Hair follicle dermal papilla cell (primary cell): ENCODE measurements around the gene SSMEM1. TPM values are rescaled to one million over a fixed set of nuclear protein-coding genes. Genes with fewer than 3 reads are reported as not detected.

ENCODE experiments used
- total RNA-seq: library from RNA; depleted of rRNA; stranded (reverse); fragments of >200 nt; gene quantifications from 2 replicates; pipeline ENCODE4 v1.2.3, GENCODE V29; 2012

SSMEM1 gene, protein sequence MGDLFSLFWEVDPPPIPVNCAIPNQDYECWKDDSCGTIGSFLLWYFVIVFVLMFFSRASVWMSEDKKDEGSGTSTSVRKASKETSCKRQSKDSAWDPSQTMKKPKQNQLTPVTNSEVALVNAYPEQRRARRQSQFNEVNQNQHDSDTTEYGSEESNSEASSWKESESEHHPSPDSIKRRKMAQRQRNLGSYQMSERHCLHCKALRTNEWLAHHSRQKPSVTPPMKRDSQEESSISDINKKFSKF
- total RNA-seq = not detected in 2 replicates

DNA sequence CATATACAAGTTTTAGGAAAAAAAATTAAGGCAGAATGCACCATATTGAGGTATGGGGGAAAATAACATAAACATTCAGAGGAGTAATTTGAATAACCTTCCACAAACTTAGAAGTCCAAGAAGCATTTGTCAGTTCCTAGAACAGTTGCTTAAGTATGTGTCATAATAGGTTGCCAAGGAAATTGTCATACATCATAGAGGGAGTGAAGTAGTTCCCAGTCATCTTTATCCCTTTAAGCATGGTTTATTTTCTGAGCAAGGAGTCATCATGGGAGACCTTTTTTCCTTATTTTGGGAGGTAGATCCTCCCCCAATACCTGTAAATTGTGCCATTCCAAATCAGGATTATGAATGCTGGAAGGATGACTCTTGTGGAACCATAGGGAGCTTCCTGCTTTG is at the start of gene SSMEM1:
Gene SSMEM1, plus strand, starts transcription at position 219 of the 400 bp plus-strand sequence. Its CDS starts 51 bp downstream, at position 270.

DNA sequence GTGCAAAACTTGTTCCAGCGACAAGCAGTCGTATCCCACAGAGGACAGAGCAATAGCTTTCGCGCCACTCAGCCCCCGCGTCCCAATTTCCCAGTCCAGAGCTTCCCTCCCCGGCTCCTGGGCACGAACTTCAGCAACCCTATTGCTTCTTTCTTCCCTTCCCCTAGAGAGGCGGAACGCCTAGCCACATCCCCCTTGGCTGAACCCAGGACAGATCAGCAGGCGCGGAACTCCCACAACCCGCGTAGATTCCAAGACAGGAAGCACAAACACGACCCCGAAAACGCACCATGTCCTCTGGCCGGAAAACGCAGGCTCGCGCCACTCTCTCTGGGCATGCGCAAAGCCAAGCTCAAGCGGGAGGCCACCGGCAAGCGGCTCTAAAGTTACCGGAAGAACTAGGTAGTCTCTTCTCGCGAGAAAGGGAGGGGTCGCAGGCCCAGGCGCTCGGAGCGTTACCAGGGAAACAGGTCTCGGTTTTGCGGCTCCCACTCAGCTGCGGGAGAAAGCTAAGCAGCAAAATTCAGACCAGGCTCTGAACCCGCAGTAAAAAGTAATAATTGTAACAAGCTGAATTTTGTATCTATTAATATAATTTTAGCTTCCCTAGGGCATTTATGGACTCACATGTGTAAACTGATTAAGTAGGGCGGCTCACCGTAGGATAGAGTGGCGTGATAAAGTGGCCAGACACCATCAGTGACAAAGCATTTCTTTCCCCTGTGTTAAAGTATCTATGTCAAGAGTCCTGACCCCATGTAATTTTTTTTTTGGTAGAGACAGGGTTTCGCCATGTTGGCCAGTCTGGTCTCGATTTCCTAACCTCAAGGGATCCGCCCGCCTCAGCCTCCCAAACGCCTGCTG is 2.3 kb upstream of the SSMEM1 start, which contains the start of gene TMEM209:
Gene TMEM209, minus strand, starts transcription at position 323 of the 864 bp plus-strand sequence. Its CDS starts 31 bp downstream, at position 292.

Other genes starting within 250 kb of the SSMEM1 start
- gene ZC3HC1, start 156.5 kb upstream of the SSMEM1 start, total RNA-seq = 16.2 and 17.0 TPM in 2 replicates
- gene KLHDC10, start 137.3 kb upstream of the SSMEM1 start, total RNA-seq = 29.9 and 30.8 TPM in 2 replicates
- 19.1 and 21.4 TPM in 2 replicates for gene TMEM209, start 2.5 kb upstream of the SSMEM1 start, total RNA-seq
- not detected in 2 replicates for gene CPA2, start 59.0 kb downstream of the SSMEM1 start, total RNA-seq
- 6.8 and 7.0 TPM in 2 replicates for gene CPA4, start 85.3 kb downstream of the SSMEM1 start, total RNA-seq
- gene CPA5, start 137.0 kb downstream of the SSMEM1 start, total RNA-seq = 0.16 TPM in 1 of 2 replicates, not detected in the other
- not detected in 2 replicates for gene CPA1, start 172.6 kb downstream of the SSMEM1 start, total RNA-seq
- 15.9 and 16.3 TPM in 2 replicates for gene CEP41, start 233.2 kb downstream of the SSMEM1 start, total RNA-seq